ENCODE results near the gene OPA1. TPM values are rescaled to one million over a fixed set of nuclear protein-coding genes. Genes with fewer than 3 reads are reported as not detected.

Gene OPA1
- total RNA-seq, 1 experiment from 2014 or later: 89.7 TPM

- DNase-seq (ENCODE audit: low read depth): no peak
Measured at GRCh38 chr3:193734737-193735366, 141.8 kb downstream of the OPA1 start.

- DNase-seq (ENCODE audit: low read depth): no peak
Measured at GRCh38 chr3:193735850-193736249, 142.8 kb downstream of the OPA1 start.

GRCh38 chr3:193736616-193737015 is 143.6 kb downstream of the OPA1 start:
- no peak for DNase-seq (ENCODE audit: low read depth)

GRCh38 chr3:193737191-193737751 is 144.3 kb downstream of the OPA1 start:
- DNase-seq (ENCODE audit: low read depth): no peak

GRCh38 chr3:193742628-193743027 is 149.6 kb downstream of the OPA1 start:
- no peak for DNase-seq (ENCODE audit: low read depth)

- no peak for DNase-seq (ENCODE audit: low read depth)
Measured at GRCh38 chr3:193743702-193744047, 150.7 kb downstream of the OPA1 start.

GRCh38 chr3:193744048-193744821 is 151.2 kb downstream of the OPA1 start:
- no peak for DNase-seq (ENCODE audit: low read depth)

- no peak for DNase-seq (ENCODE audit: low read depth)
Measured at GRCh38 chr3:193744822-193745684, 152.0 kb downstream of the OPA1 start.

- no peak for DNase-seq (ENCODE audit: low read depth)
Measured at GRCh38 chr3:193746832-193747231, 153.8 kb downstream of the OPA1 start.

Small RNAs within 50 kb of the gene (small RNA-seq; reads per million reads assigned to genes)
- gene RF00019 (not detected), gene RN7SL447P (not detected)

Other genes starting within 250 kb of the OPA1 start
- 0.03 TPM in 1 of 2 replicates, not detected in the other for gene ATP13A5, start 214.5 kb upstream of the OPA1 start, total RNA-seq (2014; rRNA removed; shearing (Covaris generic))
- gene ATP13A4, start 38.3 kb upstream of the OPA1 start, total RNA-seq (2014; rRNA removed; shearing (Covaris generic)): not detected in 2 replicates